ENCODE results near the gene DPH6.
"Not testable (repeated sequence)": the region's sequence is repeated elsewhere in the genome, so short reads cannot be mapped to it uniquely, and the experiment has no call there.

The DPH6 gene

DNA sequence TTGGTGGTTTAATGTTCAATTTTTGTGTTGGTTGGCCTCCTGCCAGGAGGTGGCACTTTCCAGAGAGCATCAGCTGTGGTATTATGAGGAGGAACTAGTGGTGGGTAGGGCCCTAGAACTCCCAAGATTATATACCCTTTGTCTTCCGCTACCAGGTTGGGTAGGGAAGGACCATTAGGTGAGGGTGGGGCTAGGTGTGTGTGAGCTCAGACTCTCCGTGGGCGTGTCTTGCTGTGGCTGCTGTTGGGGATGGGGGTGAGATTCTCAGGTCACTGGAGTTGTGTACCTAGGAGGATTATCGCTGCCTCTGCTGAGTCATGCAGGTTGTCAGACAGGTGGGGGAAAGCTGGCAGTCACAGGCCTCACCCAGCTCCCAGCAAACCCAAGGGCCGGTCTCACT, 187.1 kb downstream of the DPH6 start:
- intact Hi-C loops (cut with DNase I): no loop called here
- DNase-seq: peak in 1 of 10 donors; percentile 11

GRCh38 chr15:35351059-35351458, 194.9 kb downstream of the DPH6 start:
- intact Hi-C loops (cut with DNase I): no loop called here
- DNase-seq: no peak

- intact Hi-C loops (cut with DNase I): no loop called here
- DNase-seq: no peak
Observed at GRCh38 chr15:35349916-35350315, 196.0 kb downstream of the DPH6 start.

- intact Hi-C loops (cut with DNase I): no loop called here
Observed at GRCh38 chr15:35330916-35331315, 215.0 kb downstream of the DPH6 start.

DNA sequence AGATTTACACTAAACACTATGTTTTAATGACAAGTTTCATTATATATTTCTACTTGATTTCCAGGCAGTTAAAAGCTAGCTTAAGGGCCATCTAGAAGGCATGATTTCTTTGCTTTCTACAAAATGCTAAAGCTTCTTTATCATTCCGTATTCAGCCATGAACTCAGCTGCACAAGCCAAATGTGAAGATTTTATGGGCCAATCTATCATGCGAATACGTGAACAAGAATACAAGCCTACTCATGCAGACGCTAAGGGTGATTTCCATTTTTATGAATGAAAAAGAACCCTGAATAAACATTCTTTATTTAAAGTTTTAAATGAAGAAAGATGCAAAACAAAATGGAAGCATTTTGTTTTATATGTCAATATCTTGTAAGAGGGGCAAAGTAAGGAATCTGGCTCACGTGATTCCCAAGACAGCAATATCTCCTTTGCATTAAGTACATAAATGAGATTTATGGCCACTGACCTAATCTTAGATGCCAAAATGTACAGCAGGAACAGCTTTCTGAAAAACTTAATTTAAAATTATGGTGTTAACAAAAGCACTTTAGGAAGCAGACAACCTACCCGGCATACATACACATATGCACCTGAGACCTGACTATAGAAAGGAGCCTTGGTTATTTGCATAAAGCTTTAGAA, 215.8 kb downstream of the DPH6 start:
- intact Hi-C loops (cut with DNase I): no loop called here
- no peak for DNase-seq

More at GRCh38 chr15:35330916-35331315, 215.0 kb downstream of the DPH6 start:
- DNase-seq: no peak

DNA sequence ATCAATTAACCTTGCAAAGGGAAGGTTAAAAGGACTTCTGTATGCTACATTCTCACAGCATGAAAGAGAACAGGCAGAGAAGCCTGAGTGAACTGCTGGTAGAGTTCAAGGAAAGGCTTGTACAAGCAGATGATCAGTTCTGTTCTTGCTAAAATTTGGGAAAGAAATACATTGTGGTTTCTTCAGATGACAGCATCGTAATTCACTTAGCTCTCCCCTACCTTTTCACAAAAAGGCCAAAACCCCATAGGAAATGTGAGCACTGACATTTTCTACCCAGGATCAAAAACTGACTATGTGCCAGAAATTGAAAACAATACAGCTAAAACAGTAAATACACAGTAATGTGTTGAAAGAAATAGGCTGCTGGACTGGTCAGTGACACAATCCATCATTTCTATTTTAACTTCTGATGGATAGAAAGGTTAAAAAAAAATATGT, 216.4 kb downstream of the DPH6 start:
- no peak for DNase-seq
- intact Hi-C loops (cut with DNase I): no loop called here

GRCh38 chr15:35328836-35329235, 217.1 kb downstream of the DPH6 start:
- DNase-seq; intact Hi-C loops (cut with DNase I): not testable (repeated sequence)

DNA sequence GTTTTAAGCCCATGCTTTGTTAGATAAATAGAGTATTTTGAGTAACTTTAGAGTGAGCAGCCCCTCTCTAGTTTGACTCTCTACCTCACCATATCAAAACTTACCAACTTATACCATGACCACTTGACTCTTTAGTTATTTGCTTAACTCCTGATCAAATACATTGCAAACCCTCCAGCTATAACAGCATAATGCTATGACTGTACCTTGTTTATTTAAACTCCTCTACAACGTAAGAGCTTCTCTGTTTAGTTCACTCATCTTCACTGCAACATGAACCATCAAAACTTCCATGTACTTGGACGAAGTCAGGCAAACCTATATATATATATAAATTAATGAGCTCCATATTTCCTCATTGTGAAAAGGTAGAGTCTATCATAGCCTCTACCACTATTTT, 218.2 kb downstream of the DPH6 start:
- DNase-seq: no peak
- intact Hi-C loops (cut with DNase I): no loop called here

- intact Hi-C loops (cut with DNase I): no loop called here
- DNase-seq: no peak
Observed at GRCh38 chr15:35325374-35325941, 220.5 kb downstream of the DPH6 start.

- intact Hi-C loops (cut with DNase I): no loop called here
- no peak for DNase-seq
Observed at GRCh38 chr15:35323141-35323540, 222.8 kb downstream of the DPH6 start.

GRCh38 chr15:35321926-35322325, 224.0 kb downstream of the DPH6 start:
- no peak for DNase-seq
- intact Hi-C loops (cut with DNase I): no loop called here

- DNase-seq: no peak
- intact Hi-C loops (cut with DNase I): no loop called here
Observed at GRCh38 chr15:35320911-35321310, 225.1 kb downstream of the DPH6 start.
